H1 (cell line): ENCODE results near the gene MROH2A.

Experiments
- CBX8 ChIP-seq: fragments of 300-800, 300-1000 bp; sonication (generic); IDR thresholded peaks from 2 replicates; pipeline ENCODE4 v1.7.1; 2016; ENCODE audit warnings: low read depth, low read length, borderline replicate concordance
- CEBPB ChIP-seq: IDR thresholded peaks from 2 replicates; pipeline ENCODE4 v1.6.1; 2012; ENCODE audit warnings: low read depth, low read length
- CHD2 ChIP-seq: IDR thresholded peaks from 2 replicates; pipeline ENCODE4 v1.6.1; 2012; ENCODE audit warnings: low read length, improper control_type of control experiment
- CTCF ChIP-seq, 3 experiments: IDR thresholded peaks; 1 replicate in 2 of 3; 2 replicates in 1 of 3; pipeline versions ENCODE4 v1.5.1 to v1.6.1; 2011; ENCODE audit warnings: low read length in 3 of 3, mild to moderate bottlenecking in 3 of 3, inconsistent platforms in 2 of 3, low read depth in 1 of 3, moderate library complexity in 1 of 3; ENCODE audit not compliant: insufficient read depth in 1 of 3; ENCODE audit errors: control extremely low read depth in 1 of 3
- EP300 ChIP-seq, 2 experiments: IDR thresholded peaks; 1 replicate in 1 of 2; 2 replicates in 1 of 2; pipeline ENCODE4 v1.6.1; 2011 to 2012; ENCODE audit warnings: low read depth in 2 of 2, low read length in 2 of 2, mild to moderate bottlenecking in 2 of 2, borderline replicate concordance in 1 of 2, inconsistent platforms in 1 of 2, moderate library complexity in 1 of 2
- EZH2 ChIP-seq: fragments of 200-600 bp; sonication (generic); IDR thresholded peaks from 2 replicates; pipeline ENCODE4 v1.7.1; 2012; ENCODE audit warnings: low read depth, mild to moderate bottlenecking, moderate library complexity, low read length, inconsistent platforms; ENCODE audit not compliant: severe bottlenecking
- HDAC6 ChIP-seq: IDR thresholded peaks from one replicate; pipeline ENCODE4 v1.7.1; 2012; ENCODE audit warnings: low read depth, mild to moderate bottlenecking, inconsistent platforms, low read length, moderate library complexity
- POLR2AphosphoS5 ChIP-seq: IDR thresholded peaks from 2 replicates; pipeline ENCODE4 v1.6.1; 2011; ENCODE audit warnings: low read depth, low read length
- YY1 ChIP-seq: IDR thresholded peaks from 2 replicates; pipeline ENCODE4 v1.6.1; 2011; ENCODE audit warnings: low read depth, mild to moderate bottlenecking, low read length

- no peak for TF ChIP-seq POLR2AphosphoS5
- no peak for TF ChIP-seq CTCF (IDR thresholded peaks at IDR 0.05; ENCODE audit: control extremely low read depth in 1 of 3, insufficient read depth in 1 of 3, low read depth in 1 of 3, low read length in 3 of 3)
- TF ChIP-seq EZH2 = no peak
- no peak for TF ChIP-seq EP300 (IDR thresholded peaks at IDR 0.05; ENCODE audit: borderline replicate concordance in 1 of 2, low read depth in 2 of 2, low read length in 2 of 2)
- TF ChIP-seq CBX8 = no peak
- TF ChIP-seq CEBPB = no peak
- TF ChIP-seq CHD2 = no peak
- no peak for TF ChIP-seq HDAC6
- TF ChIP-seq YY1 = no peak
Measured at GRCh38 chr2:233745073-233745755, 32.9 kb upstream of the MROH2A start.
